GM12878 (cell line): ENCODE measurements around the gene SRP54. TPM values are rescaled to one million over a fixed set of nuclear protein-coding genes. Genes with fewer than 3 reads are reported as not detected.
"Not testable (repeated sequence)": the region's sequence is repeated elsewhere in the genome, so short reads cannot be mapped to it uniquely, and the experiment has no call there.

Source experiments
- ATAC-seq: fragments of 200-7000 bp; cut with Tn5 transposase; 3 replicates; pipeline ENCODE4 v1.9.1; 2020; ENCODE audit warnings: mild to moderate bottlenecking, moderate library complexity
- BruUV-seq: library from RNA; stranded (reverse); fragments of 400-500 nt; replicated peaks from 2 replicates; lab custom pipeline; 2021; lab: Mats Ljungman, UMichigan
- CTCF ChIA-PET: fragments of 300-600 bp; sonication (Branson Sonifier 250); formaldehyde crosslinking; extraction: SDS; loops from one replicate; lab custom pipeline; 2021; ENCODE audit warnings: inconsistent platforms; lab: Yijun Ruan, JAX
- POLR2A ChIA-PET: fragments of 350-600 bp; formaldehyde crosslinking; extraction: SDS; loops from one replicate; lab custom pipeline; 2021; ENCODE audit warnings: inconsistent platforms; lab: Charles Lee
- RAD21 ChIA-PET: fragments of 300-600 bp; sonication (Branson Sonifier 250); formaldehyde crosslinking; loops from one replicate; lab custom pipeline; 2023; ENCODE audit warnings: antibody characterized with exemption; ENCODE audit not compliant: unreplicated experiment; lab: Charles Lee
- SMC1A ChIA-PET: fragments of 300-600 bp; sonication (Branson Sonifier 250); formaldehyde crosslinking; loops from one replicate; lab custom pipeline; 2023; ENCODE audit not compliant: unreplicated experiment, uncharacterized antibody; lab: Charles Lee
- DNase-seq: peaks from one replicate; pipeline ENCODE4 v3.0.0-alpha.2; 2011; ENCODE audit warnings: low read depth, low spot score
- FAIRE-seq: peaks from 3 replicates; lab custom pipeline; 2011; peaks lifted over from hg19 to GRCh38; lab: Jason Lieb, UNC
- H2AFZ ChIP-seq: 2 replicates; pipeline ENCODE4 v1.6.0; 2011; ENCODE audit warnings: low read depth, low read length, control low read depth; ENCODE audit not compliant: control insufficient read depth
- H3K27ac ChIP-seq: 2 replicates; pipeline ENCODE4 v1.5.1; 2011; ENCODE audit warnings: control low read depth; ENCODE audit not compliant: control insufficient read depth, insufficient read depth
- H3K27me3 ChIP-seq, 2 experiments: replicated peaks in 1 of 2; 2 replicates each; pipeline versions ENCODE4 v1.6.0 to v1.6.1; 2011; ENCODE audit warnings: low read length in 1 of 2; ENCODE audit not compliant: control insufficient read depth in 2 of 2, insufficient read depth in 2 of 2
- H3K36me3 ChIP-seq, 2 experiments: 2 replicates each; pipeline ENCODE4 v1.5.1; 2011; ENCODE audit warnings: low read length in 1 of 2; ENCODE audit not compliant: control insufficient read depth in 2 of 2, insufficient read depth in 2 of 2
- H3K4me1 ChIP-seq: 2 replicates; pipeline ENCODE4 v1.6.1; 2011; ENCODE audit warnings: mild to moderate bottlenecking, low read length, moderate library complexity, mixed read lengths; ENCODE audit not compliant: control insufficient read depth, insufficient read depth
- H3K4me2 ChIP-seq: 2 replicates; pipeline ENCODE4 v1.6.0; 2011; ENCODE audit warnings: control low read depth; ENCODE audit not compliant: control insufficient read depth, insufficient read depth
- H3K4me3 ChIP-seq: fragments of 200-600 bp; sonication (generic); 2 replicates; pipeline ENCODE4 v1.5.1; 2016
- H3K79me2 ChIP-seq: 2 replicates; pipeline ENCODE4 v1.6.0; 2011; ENCODE audit warnings: low read length; ENCODE audit not compliant: control insufficient read depth, insufficient read depth
- H3K9ac ChIP-seq: 2 replicates; pipeline ENCODE4 v1.8.0; 2011; ENCODE audit warnings: low read length, control low read depth, mixed read lengths; ENCODE audit not compliant: control insufficient read depth, insufficient read depth
- H3K9me3 ChIP-seq: replicated peaks from 3 replicates; pipeline ENCODE4 v1.5.1; 2011; ENCODE audit warnings: mild to moderate bottlenecking, low read length; ENCODE audit not compliant: control insufficient read depth, insufficient read depth
- H4K20me1 ChIP-seq: 2 replicates; pipeline ENCODE4 v1.6.0; 2011; ENCODE audit not compliant: control insufficient read depth, insufficient read depth
- BCLAF1 ChIP-seq: fragments of 450-650 bp; IDR thresholded peaks from 2 replicates; pipeline ENCODE4 v1.6.1; 2017; ENCODE audit warnings: antibody characterized with exemption, mild to moderate bottlenecking, moderate library complexity
- DPF2 ChIP-seq: fragments of 450-650 bp; IDR thresholded peaks from 2 replicates; pipeline ENCODE4 v1.6.1; 2017; ENCODE audit warnings: mild to moderate bottlenecking
- HDAC2 ChIP-seq: fragments of 200-600 bp; sonication (generic); IDR thresholded peaks from 2 replicates; pipeline ENCODE4 v1.6.1; 2017
- MTA2 ChIP-seq: fragments of 450-650 bp; IDR thresholded peaks from 2 replicates; pipeline ENCODE4 v1.6.1; 2016; ENCODE audit warnings: low read depth, mild to moderate bottlenecking, moderate library complexity
- MXI1 ChIP-seq: fragments of 150-350 bp; IDR thresholded peaks from 2 replicates; pipeline ENCODE4 v1.6.1; 2011; ENCODE audit warnings: low read depth, mild to moderate bottlenecking, inconsistent platforms, low read length, improper control_type of control experiment
- MYB ChIP-seq: fragments of 150-350 bp; IDR thresholded peaks from 2 replicates; pipeline ENCODE4 v1.6.1; 2014; ENCODE audit warnings: mild to moderate bottlenecking, low read depth, low read length, borderline replicate concordance
- NFXL1 ChIP-seq: fragments of 450-650 bp; IDR thresholded peaks from 2 replicates; pipeline ENCODE4 v1.6.1; 2017; ENCODE audit warnings: antibody characterized with exemption, mild to moderate bottlenecking, borderline replicate concordance
- ZNF217 ChIP-seq: fragments of 450-650 bp; IDR thresholded peaks from 2 replicates; pipeline ENCODE4 v1.6.1; 2017; ENCODE audit warnings: antibody characterized with exemption, mild to moderate bottlenecking
- WGBS: methylation state at CpG from one replicate; pipeline ENCODE4 v1.1.6; 2016; ENCODE audit warnings: low lambda C conversion rate; ENCODE audit not compliant: insufficient replicate concordance, insufficient coverage; ENCODE audit errors: missing lambda C conversion rate; 5-methylcytosine and 5-hydroxymethylcytosine counted together
- in situ Hi-C: fragments of 300-500 bp; cut with MboI; formaldehyde crosslinking; loops from 9 replicates; pipeline ENCODE4 v1.14.3; 2018; ENCODE audit warnings: mixed read lengths
- intact Hi-C: fragments of 100-400 bp; cut with micrococcal nuclease; formaldehyde crosslinking; loops from one replicate; pipeline ENCODE4 v1.14.2; 2022; ENCODE audit not compliant: unreplicated experiment
- polyA plus RNA-seq, 11 experiments: library from polyadenylated mRNA; depleted of rRNA in 4 of 11; unstranded in 6 of 11; stranded (reverse) in 5 of 11; fragments of >200 nt; fragmentation: Nextera tagmentation in 4 of 11; fragmentation: Illumina TruSeq in 1 of 11; extraction: Ambion mirVana in 4 of 11; extraction: Trizol in 1 of 11; gene quantifications; 1 replicate in 1 of 11; 2 replicates in 10 of 11; pipeline versions ENCODE4 v1.2.1 to v1.2.3, GENCODE V29; 2011 to 2016; ENCODE audit warnings: inconsistent platforms in 2 of 11, missing spikeins in 2 of 11, low read depth in 1 of 11
- total RNA-seq, 4 experiments: library from RNA; depleted of rRNA in 3 of 4; stranded (reverse); fragments of >200 nt in 3 of 4; fragmentation: Illumina TruSeq in 1 of 4; extraction: Trizol in 1 of 4; gene quantifications; 2 replicates each; pipeline versions ENCODE4 v1.2.1 to v1.2.3, GENCODE V29; 2013 to 2021

Gene SRP54
- total and polyA plus RNA-seq, 10 of the 15 experiments (the other 5 are each of a cell fraction or from before 2014, with no cell fraction given) = 54.1 to 130 (median 72.3) TPM

- H3K9ac ChIP-seq, H3K79me2 ChIP-seq, in situ Hi-C loops, H3K4me3 ChIP-seq, H3K4me2 ChIP-seq, H3K9me3 ChIP-seq, RAD21 ChIA-PET, H3K36me3 ChIP-seq, ATAC-seq, H4K20me1 ChIP-seq, H3K27me3 ChIP-seq, intact Hi-C loops, H3K4me1 ChIP-seq, FAIRE-seq, H2AFZ ChIP-seq, DNase-seq, BruUV-seq, CTCF ChIA-PET, H3K27ac ChIP-seq: not testable (repeated sequence)
- ChIA-PET SMC1A (interaction anchor here (0.7 kb wide), 1 partner anchor 70 kb away, joined by 5 read pairs; no protein-coding TSS in a partner anchor), POLR2A (interaction anchor here (0.7 kb wide), 1 partner anchor 53 kb away, joined by 3 read pairs; no protein-coding TSS in a partner anchor)
- WGBS = 100% methylated on average over 5 of the region's 5 CpGs
Observed at GRCh38 chr14:34962106-34962505, 20.7 kb upstream of the SRP54 start.

- ChIA-PET POLR2A (interaction anchor here (0.6 to 2.1 kb wide), 2 partner anchors 15 to 136 kb away, joined by 3 to 12 read pairs; no protein-coding TSS in a partner anchor), SMC1A (no interaction called here), RAD21 (no interaction called here), CTCF (interaction anchor here (1.4 kb wide), 1 partner anchor 16 kb away, joined by 8 read pairs; no protein-coding TSS in a partner anchor)
- 0 out of 4 replicates have a peak, but pooled peaks cover 0 to 7% of the 10 kb centered on the region in 2 experiments for H3K36me3 ChIP-seq
- H3K4me2 ChIP-seq = no peak overlapping the region
- in situ Hi-C loops = no loop called here
- no peaks in the 10 kb centered on the region for H3K79me2 ChIP-seq
- no peaks in the 10 kb centered on the region for H4K20me1 ChIP-seq
- DNase-seq = no peak
- WGBS = 72% methylated on average over 2 of the region's 2 CpGs
- no peak overlapping the region for H2AFZ ChIP-seq
- intact Hi-C loops = no loop called here
- TF ChIP-seq ZNF217 (no peak), HDAC2 (no peak), NFXL1 (no peak), MYB (no peak), BCLAF1 (no peak), MTA2 (no peak), DPF2 (no peak), MXI1 (no peak)
- H3K9ac ChIP-seq = no peak overlapping the region
- H3K27ac ChIP-seq = no peak overlapping the region
- no peaks in the 10 kb centered on the region for H3K27me3 ChIP-seq
- FAIRE-seq = no peak
- peak; percentile 40; the same call in 2 of the 3 replicates for ATAC-seq
- no TSS peak for BruUV-seq
- H3K4me1 ChIP-seq = no peaks in the 10 kb centered on the region; the same call in 1 of the 2 replicates
- H3K4me3 ChIP-seq = no peak overlapping the region
- no peaks in the 10 kb centered on the region for H3K9me3 ChIP-seq
Observed at GRCh38 chr14:34964977-34965764, 17.6 kb upstream of the SRP54 start.
